Brain microvascular endothelial cell (primary cell): ENCODE measurements around the gene PRKCG.
"Not testable (repeated sequence)": the region's sequence is repeated elsewhere in the genome, so short reads cannot be mapped to it uniquely, and the experiment has no call there.

Experiments used
- DNase-seq: peaks from one replicate; pipeline ENCODE4 v3.0.0-alpha.2; 2020
- H3K27ac ChIP-seq: fragments of 250-450 bp; sonication (Bioruptor Pico); 2 replicates; pipeline ENCODE4 v1.5.1; 2020; ENCODE audit warnings: mild to moderate bottlenecking, moderate library complexity
- H3K27me3 ChIP-seq: fragments of 250-450 bp; sonication (Bioruptor Pico); replicated peaks from 2 replicates; pipeline ENCODE4 v1.5.1; 2020; ENCODE audit warnings: mild to moderate bottlenecking
- H3K36me3 ChIP-seq: fragments of 250-450 bp; sonication (Bioruptor Pico); replicated peaks from 2 replicates; pipeline ENCODE4 v1.5.1; 2020; ENCODE audit warnings: mild to moderate bottlenecking
- H3K4me3 ChIP-seq: 2 replicates; pipeline ENCODE4 v1.5.1; 2011; ENCODE audit warnings: low read depth, mild to moderate bottlenecking, control low read depth, low read length, moderate library complexity
- in situ Hi-C: cut with HindIII; loops from 2 replicates; pipeline ENCODE4 v1.10.0; 2017; ENCODE audit warnings: low sequenced_read_pairs, low pct_ligation_motif_present
- TF ChIP-seq, protein P1 (sequence below): IDR thresholded peaks from 2 replicates; pipeline ENCODE4 v1.5.1; 2011; ENCODE audit warnings: low read depth, mild to moderate bottlenecking, moderate library complexity, low read length, control low read depth, inconsistent platforms; ENCODE audit errors: missing control alignments

Gene PRKCG

DNA sequence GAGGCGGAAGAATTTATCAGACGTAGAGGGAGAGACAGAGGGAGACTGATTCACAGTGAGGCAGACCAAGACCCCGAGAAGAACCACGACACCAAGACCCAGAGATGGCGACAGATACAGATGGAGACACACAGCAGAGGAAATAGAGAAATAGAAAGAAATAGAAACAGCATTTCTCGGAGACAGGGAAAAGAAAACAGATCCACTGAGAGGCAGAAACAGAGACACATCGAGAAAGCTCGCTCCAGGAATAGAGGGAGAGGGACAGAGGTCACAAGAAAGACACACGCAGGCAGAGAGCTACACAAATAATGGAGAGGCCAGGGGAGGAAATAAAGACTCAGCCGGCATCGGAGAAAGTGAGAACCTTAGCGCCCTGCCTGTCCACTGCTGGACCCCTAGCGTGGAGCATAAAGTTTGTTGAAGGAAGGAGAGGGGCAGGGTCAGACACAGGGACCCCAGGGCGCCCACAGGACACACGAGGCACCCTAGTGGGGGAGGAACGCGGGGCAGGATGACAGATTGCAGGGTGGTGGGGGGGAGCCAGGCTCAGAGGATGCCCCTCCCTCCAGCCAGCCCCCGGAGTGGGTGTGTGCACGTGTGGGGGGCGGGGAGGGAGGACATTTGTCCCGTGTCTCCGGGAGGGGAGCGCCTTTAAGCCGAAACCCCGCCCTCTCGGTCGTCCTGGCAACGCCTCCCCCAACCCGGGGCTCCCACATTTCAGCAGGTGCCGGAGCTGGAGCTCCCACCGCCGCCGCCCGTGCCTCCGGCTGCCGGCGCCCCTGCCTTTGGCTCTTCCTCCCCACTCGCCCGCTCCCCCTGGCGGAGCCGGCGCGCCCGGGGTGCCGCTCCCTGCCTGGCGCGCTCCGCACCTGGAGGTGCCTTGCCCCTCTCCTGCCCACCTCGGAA, at the start of gene PRKCG:
PRKCG (plus strand) TSS at position 716 of the 909 bp plus-strand sequence. CDS start 298 bp downstream, outside the sequence.
- H3K36me3 ChIP-seq, result peaks cover 3% of the 10 kb centered on the region
- H3K27ac ChIP-seq, result no peak within 1 kb of the TSS
- H3K4me3 ChIP-seq, result peak within 1 kb of the TSS; percentile 30
- no peak for DNase-seq
- peaks cover 25% of the 10 kb centered on the region for H3K27me3 ChIP-seq
- in situ Hi-C loops, result no loop called here
- TF ChIP-seq, protein P1, sequence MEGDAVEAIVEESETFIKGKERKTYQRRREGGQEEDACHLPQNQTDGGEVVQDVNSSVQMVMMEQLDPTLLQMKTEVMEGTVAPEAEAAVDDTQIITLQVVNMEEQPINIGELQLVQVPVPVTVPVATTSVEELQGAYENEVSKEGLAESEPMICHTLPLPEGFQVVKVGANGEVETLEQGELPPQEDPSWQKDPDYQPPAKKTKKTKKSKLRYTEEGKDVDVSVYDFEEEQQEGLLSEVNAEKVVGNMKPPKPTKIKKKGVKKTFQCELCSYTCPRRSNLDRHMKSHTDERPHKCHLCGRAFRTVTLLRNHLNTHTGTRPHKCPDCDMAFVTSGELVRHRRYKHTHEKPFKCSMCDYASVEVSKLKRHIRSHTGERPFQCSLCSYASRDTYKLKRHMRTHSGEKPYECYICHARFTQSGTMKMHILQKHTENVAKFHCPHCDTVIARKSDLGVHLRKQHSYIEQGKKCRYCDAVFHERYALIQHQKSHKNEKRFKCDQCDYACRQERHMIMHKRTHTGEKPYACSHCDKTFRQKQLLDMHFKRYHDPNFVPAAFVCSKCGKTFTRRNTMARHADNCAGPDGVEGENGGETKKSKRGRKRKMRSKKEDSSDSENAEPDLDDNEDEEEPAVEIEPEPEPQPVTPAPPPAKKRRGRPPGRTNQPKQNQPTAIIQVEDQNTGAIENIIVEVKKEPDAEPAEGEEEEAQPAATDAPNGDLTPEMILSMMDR, result peak; percentile 37

DNA sequence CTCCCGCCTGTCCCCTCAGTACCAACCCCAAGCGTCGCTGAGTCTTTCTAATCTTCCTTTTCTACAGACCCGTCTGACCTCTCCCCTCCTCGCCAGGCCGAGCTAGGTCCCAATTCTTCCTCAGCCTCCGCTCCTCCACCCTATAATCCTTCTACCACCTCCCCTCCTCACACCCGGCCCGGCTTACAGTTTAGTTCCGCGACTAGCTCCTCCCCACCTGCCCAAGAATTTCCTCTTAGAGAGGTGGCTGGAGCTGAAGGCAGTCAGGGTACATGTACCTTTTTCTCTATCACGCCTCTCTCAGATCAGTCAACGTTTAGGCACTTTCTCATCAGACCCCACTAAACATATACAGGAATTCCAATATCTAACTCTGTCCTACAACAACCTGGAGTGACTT, 49.1 kb upstream of the PRKCG start:
- in situ Hi-C loops, H3K4me3 ChIP-seq, DNase-seq, H3K27me3 ChIP-seq, H3K27ac ChIP-seq, H3K36me3 ChIP-seq: not testable (repeated sequence)

DNA sequence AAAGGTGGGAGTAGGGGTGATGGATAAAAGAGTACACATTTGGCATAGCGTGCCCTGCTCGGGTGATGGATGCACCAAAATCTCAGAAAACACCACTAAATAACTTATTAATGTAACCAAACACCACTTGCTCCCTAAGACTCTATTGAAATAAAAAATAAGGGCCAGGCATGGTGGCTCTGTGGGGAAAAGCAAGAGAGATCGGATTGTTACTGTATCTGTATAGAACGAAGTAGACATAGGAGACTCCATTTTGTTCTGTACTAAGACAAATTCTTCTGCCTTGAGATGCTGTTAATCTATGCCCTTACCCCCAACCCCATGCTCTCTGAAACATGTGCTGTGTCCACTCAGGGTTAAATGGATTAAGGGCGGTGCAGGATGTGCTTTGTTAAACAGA, 43.6 kb upstream of the PRKCG start:
- DNase-seq, in situ Hi-C loops, H3K4me3 ChIP-seq, H3K27me3 ChIP-seq, H3K27ac ChIP-seq, H3K36me3 ChIP-seq: not testable (repeated sequence)

DNA sequence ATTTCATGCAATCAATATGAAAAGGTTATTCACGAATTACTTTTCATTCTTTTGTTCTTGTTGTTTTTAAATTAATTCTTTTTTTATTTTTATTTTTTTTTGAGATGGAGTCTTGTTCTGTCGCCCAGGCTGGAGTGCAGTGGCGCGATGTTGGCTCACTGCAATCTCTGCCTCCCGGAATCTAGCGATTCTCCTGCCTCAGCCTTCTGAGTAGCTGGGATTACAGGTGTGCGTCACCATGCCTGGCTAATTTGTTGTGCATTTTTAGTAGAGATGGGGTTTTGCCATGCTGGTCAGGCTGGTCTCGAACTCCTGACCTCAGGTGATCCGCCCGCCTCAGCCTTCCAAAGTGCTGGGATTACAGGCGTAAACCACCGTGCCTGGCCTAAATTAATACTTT, 41.8 kb upstream of the PRKCG start:
- H3K27me3 ChIP-seq, DNase-seq, H3K36me3 ChIP-seq, H3K27ac ChIP-seq, in situ Hi-C loops, H3K4me3 ChIP-seq: not testable (repeated sequence)

DNA sequence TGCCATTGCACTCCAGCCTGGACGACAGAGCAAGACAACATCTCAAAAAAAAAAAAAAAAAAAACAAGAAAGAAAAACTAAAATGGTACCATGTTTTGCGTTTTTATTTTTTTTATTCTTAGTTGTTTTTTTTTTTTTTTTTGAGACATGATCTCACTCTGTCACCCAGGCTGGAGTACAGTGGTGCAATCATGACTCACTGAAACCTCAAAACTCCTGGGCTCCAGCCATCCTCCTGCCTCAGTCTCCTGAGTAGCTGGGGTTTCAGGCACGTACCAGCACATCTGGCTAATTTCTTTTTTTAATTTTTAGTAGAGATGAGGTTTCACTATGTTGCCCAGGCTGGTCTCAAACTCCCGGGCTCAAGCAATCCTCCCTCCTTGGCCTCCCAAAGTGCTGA, 41.1 kb upstream of the PRKCG start:
- peak overlapping the region; percentile 76 for H3K27ac ChIP-seq
- H3K36me3 ChIP-seq, H3K27me3 ChIP-seq, in situ Hi-C loops, H3K4me3 ChIP-seq: not testable (repeated sequence)
- peak; percentile 87 for DNase-seq

DNA sequence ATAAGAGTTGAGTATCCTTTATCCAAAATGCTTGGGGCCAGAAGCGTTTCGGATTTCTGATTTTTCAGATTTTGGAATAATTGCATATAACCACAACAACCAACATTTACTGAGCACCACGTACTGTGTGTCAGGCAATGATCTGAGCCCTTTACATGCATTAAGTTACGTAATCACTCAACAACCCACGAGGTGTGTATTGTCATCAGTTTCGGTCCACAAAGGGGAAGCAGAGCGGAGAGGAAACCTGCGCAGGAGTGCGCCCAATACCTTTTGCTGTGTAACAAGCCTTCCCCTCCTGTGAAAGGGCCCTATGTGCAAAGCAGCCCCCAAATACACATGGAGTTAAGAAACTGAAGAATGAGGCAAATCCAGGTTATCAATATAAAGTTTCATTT, 37.1 kb upstream of the PRKCG start:
- no peak for DNase-seq
- no peaks in the 10 kb centered on the region for H3K27me3 ChIP-seq
- H3K36me3 ChIP-seq, result no peaks in the 10 kb centered on the region
- TF ChIP-seq, protein P1, result no peak
- no peak overlapping the region for H3K4me3 ChIP-seq
- H3K27ac ChIP-seq, result no peak overlapping the region
- in situ Hi-C loops, result no loop called here

DNA sequence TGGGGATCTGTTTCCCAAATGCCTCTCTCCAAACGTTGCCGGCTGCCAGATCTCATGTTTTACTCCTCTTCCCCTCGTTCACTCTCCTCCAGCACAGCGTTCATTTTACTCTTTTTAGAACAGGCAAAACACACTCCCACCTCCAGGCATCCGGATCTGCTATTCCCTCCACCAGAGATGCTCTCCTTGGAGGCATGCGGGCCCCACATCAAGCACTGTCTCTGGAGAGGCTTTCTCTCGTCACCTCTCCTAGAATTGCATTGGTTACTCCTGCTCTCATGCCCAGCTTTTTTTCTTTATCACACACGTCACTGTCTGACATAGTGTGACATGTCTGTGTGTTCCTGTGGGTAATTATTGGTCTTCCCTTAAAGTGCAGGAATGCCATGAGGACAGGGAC, 34.4 kb upstream of the PRKCG start:
- Histone ChIP-seq H3K4me3 (no peak overlapping the region), H3K27ac (no peak overlapping the region), H3K36me3 (no peaks in the 10 kb centered on the region), H3K27me3 (no peaks in the 10 kb centered on the region)
- DNase-seq, result no peak
- TF ChIP-seq, protein P1, result no peak
- in situ Hi-C loops, result no loop called here

DNA sequence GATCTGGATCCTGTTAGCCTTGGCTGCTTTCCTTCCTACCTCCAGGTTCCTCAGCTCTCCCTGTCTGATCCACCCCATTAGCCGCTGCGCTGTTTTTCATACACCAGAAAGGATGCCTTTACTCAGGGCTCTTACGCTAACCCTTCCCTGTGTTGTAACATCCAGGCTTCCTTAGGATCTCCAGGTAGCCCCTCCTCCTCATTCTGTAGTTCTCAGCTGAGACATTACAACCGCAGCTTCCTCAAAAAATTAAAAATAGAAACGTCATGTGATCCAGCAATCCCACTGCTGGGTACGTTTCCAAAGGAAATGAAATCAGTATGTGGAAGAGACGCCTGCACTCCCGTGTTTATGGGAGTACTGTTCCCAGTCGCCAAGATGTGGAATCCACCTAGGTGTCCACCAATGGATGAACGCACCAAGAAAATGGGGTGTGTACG, 32.7 kb upstream of the PRKCG start:
- H3K36me3 ChIP-seq, result no peaks in the 10 kb centered on the region
- H3K4me3 ChIP-seq, result no peak overlapping the region
- TF ChIP-seq, protein P1, result no peak
- in situ Hi-C loops, result no loop called here
- no peaks in the 10 kb centered on the region for H3K27me3 ChIP-seq
- H3K27ac ChIP-seq, result no peak overlapping the region
- peak; percentile 46 for DNase-seq
